NCI-H1048 (cell line): Measurements from ENCODE around the gene ACSL1.
"Not testable (repeated sequence)": the region's sequence is repeated elsewhere in the genome, so short reads cannot be mapped to it uniquely, and the experiment has no call there.

ENCODE experiments used
- DNase-seq: peaks from one replicate; lab custom pipeline; 2025; lab: John Stamatoyannopoulos, UW

Gene ACSL1

DNA sequence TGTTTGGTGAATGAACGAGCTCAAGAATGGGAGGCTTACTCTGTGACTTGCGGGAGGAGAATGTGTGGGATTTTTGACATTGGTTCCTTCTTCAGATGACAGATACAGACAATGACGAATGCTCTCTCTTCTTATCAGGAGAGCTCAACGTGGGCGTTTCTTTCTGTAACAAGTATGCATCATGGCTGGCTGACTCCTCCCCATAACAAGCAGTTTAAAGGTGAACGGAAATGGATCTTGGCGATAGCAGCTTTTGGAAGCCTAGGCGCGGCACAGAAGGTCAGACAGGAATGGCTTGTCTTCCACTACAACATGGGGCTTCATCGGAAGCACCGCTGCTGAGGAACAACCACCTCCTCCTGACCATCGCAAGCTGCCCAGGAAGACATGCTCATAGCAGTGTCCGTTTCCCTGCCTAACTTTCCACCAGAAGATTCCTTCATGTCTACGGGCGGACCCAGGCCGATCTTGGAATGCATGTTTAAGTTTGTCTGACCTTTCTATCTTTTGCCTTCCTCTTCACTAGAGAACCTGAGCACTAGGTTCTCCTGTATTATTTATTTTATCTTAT, 18.3 kb upstream of the ACSL1 start:
- no peak for DNase-seq

DNA sequence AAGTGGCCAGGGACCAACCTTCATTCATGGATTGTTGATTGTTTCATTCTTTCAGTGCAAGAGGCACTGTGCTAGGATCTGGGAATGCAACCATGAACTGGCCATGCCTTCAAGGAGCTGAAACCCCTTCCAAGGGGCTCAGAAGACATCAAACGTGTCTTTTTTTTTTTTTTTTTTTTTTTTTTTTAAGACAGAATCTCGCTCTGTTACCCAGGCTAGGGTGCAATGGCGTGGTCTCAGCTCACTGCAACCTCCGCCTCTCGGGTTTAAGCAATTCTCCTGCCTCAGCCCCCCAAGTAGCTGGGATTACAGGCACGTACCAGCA, 13.3 kb upstream of the ACSL1 start:
- DNase-seq = not testable (repeated sequence)

DNA sequence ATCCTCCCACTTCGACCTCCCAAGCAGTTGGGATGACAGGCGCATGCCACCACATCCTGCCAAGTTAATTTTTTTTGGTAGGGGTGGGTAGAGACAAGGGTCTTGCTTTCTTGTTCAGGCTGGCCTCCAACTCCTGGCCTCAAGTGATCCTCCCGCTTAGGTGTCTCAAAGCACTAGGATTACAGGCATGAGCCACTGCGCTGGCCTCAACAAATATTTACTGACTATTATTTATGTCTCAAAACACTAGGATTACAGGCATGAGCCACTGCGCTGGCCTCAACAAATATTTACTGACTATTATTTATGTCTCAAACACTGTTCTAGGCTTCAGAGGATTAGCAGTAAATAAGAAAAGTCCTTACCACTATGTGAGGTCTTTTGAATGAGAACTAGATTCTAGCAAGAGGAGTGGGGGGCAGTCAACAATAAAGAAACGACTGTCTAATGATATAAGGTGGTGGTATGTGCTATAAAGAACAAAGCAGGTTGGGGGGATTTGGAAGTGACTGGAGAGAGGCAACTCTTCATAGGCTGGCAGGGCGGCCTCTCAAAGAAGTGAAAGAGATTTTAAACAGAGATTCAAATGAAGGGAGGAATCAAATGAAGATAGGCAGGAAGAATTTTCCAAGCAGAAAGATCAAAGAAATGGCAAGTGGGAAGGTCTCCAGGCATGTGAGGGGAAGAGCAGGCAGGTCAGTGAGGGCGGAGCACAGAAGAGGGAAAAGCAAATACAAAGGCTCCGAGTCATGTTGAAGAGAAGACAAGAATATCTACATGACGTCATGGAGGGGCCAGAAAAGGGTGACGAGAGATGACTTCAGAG, 12.7 kb upstream of the ACSL1 start:
- no peak for DNase-seq

DNA sequence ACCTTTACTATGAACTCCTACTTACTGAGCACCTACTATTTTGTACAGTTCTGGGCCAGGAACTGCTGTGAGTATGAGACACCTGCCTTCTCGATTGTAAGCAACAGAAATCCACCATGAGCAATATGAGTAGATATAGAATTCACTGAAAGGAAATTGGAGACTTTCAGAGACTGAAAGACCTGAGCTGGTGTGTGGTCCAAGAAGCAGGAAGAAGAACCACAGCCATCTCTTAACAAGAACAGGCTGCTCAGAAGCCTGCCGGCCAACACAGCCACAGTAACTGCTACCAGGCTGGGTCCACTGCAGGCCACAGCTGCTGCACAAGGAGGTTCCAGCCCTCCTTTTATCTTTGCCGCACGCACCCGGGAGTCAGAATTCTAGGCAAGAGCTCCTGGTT, 10.8 kb upstream of the ACSL1 start:
- no peak for DNase-seq

DNA sequence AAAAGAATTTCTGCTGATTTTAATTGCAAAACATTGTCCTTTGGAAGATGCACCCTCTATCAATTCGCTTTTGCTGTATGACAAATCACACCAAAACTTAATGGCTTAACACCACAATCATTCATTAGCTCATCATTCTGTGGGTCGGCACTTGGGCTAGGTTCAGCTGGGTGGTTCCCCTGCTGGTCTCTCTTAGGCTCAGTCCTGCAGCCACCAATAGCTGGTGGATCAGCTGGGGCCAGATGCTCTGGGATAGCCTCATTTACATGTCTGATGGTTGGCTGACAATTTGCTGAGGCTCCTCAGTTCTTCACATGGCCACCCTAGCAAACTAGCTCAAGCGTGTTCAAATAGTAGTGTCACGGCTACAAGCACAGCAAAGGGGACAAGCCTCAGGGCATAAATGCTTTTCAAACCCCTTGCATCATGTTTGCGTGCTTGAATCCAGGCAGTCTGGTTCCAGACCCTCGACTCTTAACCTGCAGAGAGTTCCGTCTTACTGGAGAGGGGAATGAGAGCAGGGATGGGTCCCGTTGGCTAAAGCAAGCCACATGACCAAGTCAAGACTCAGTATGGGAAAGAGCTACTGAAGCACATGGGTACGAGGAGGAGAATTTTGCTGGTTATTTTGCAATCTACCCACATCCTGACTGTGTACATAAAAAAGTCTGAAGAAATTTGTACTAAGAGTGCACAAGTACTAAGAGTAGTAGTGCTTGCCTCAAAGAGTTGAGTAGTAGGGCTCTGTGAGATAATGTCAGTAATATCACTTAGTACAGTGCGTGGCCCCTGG, 7.5 kb upstream of the ACSL1 start:
- no peak for DNase-seq

DNA sequence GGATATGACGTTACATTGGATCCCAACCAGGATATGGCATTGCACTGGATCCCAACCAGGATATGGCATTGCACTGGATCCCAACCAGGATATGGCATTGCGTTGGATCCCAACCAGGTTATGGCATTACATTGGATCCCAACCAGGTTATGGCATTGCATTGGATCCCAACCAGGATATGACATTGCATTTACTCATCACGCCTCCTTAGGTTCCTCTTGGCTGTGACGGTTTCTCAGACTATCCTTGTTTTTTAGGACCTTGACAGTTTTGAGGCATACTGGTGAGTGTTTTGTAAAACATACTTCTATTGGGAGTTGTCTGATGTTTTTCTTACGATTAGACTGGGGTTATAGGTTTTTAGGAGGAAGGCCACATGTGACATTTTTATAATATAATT, 5.4 kb upstream of the ACSL1 start:
- DNase-seq = no peak

DNA sequence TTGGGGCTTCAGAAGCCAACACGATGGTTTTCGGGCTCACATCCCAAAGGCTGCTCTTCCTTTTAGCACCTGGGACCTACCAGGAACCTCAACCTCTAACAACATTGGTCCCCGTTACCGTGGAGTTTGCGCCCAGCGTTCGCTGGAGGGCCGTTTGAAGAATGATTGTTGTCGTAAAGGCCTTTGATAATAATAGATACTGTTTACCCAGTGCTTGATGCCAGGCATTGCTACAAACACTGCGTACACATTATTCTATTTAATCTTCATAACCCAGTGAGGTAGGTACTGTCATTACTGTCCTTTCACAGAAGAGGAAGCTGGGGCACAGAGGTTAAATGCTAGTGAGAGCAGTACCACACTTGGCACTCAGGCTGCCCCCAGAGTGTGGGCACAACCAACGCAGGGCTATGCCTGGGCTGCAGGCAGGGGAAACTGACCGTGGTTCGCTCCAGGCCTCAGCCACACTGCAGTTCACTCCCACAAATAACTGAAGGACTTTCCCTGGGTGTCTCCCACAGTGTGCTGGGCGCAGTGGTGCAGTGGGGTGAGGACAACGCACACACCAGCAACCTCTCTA, 1.0 kb upstream of the ACSL1 start:
- DNase-seq = no peak

DNA sequence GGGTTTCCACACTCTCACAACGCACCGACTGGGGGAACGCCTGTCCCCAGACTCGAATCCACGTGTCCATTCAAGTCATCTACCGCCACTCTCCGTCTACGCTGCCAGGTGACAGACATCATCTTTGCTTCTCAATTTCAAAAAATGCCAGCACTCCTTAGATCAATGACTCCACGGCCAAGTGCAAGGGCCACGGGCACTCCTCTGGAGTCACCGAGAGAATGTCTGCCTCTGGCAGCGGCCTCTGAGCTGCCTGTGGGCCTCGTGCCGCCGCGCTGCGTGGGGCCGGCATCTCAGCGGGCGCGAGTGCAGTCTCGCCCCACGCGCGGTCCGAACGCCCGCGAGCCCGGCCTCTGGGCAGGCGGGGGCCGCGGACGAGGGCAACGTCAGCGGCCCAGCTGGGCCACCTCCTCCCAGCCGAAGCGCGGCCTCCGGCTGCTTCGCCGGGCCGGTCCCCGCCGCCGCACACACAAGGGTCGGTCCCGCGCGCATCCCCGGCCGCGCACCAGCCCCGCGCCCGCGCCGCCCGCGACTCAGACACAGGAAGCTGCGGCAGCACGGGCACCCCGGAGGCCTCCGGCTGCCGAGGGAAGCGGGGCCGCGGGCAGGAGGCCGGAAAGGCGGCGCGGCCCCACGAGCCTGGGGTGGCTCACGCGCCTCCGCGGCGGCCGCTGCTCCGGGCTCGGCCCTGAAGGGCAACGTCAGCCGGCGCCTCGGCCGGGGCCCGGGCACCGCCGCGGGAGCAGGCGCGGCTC, 450 bp downstream of the ACSL1 start:
- no peak for DNase-seq

DNA sequence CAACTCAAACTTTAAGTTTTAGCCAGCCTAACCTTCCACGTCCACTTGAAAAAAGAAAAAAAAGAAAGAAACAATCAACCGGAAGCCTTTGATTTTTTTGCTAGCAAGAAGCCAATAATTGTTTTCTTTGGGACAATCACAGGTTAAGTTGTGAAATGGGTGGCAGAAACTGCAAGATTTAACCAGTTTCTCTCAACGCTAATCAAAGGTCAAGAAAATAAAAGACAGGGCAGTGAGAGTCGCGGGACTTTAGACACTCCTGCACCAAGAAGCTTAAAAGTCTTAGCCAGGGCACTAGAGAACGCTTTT, 1.0 kb downstream of the ACSL1 start:
- DNase-seq = no peak

DNA sequence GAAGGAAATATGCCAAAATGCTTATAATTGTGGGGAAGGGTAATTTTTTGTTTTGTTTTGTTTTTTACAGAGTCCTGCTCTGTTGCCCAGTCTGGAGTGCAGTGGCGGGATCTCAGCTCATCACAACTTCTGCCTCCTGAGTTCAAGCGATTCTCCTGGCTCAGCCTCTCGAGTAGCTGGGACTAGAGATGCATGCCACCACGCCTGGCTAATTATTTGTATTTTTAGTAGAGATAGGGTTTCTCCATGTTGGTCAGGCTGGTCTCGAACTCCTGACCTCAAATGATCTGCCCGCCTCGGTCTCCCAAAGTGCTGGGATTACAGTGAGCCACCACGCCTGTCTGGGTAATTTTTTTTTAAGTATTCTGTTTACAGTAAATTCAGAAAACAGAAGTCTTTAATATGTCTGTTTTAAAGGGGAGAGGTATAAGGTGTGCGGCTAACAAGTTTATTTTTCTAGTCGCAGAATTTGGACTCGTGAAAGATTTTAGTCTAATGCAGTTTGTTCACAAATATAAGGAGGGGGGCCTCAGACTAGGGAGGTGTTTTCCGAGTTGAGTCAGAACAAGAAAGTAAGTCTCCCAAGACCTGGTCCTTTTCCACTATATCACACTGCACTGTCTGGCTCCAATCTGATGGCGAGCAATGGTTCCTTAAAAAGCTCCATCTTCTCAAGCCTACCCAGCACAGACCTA, 1.5 kb downstream of the ACSL1 start:
- DNase-seq = no peak

DNA sequence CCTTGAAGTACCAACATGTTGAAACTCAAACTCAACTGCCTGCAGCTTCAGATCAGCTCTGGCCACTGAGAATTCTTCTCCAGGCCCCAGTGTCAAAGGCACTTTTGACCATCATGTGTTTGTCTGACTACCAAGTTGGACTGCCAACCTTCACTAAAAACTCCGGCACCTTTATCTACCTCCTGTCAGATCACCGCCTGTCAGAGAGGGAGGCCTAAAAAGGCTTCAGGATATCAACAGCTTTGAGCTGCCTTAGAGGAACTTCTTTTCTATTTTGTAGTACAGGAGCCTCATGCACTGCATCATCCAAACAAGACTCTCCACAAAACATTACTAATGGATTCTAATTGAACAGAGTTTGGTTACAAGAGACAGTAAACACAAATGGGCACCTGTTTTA, 2.8 kb downstream of the ACSL1 start:
- no peak for DNase-seq

DNA sequence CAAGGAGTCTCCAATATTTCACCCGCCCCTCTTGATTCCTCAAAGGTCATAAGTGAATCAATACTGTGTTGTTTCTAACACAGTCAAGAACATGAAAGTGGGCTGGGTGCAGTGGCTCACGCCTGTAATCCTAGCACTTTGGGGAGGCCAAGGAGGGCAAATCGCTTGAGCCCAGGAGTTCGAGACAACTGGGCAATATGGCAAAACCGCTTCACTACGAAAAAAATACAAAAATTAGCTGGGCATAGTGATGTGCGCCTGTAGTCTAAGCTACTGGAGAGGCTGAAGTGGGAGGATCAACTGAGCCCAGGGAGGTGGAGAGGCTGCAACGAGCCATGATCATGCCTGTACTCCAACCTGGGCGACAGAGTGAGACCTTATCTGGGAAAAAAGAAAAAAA, 3.4 kb downstream of the ACSL1 start:
- no peak for DNase-seq

DNA sequence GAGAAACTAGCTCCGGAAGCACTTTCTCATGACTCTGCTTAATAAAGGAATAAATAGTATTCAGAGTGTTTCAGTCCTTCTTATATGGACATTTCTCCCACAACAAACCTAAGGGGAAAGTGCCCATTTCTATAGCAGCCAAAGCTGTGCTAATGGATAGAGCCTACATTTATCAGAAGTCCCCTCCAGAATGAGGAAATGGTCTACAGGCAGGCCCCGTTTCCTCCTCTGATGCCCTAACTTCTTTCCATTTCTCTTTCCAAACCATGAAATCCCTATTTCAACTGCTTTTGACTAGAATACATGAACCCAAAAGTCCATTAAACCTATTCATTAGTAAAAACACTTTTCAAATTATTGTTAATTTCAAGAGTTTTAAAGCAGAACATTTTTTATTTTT, 4.5 kb downstream of the ACSL1 start:
- no peak for DNase-seq

DNA sequence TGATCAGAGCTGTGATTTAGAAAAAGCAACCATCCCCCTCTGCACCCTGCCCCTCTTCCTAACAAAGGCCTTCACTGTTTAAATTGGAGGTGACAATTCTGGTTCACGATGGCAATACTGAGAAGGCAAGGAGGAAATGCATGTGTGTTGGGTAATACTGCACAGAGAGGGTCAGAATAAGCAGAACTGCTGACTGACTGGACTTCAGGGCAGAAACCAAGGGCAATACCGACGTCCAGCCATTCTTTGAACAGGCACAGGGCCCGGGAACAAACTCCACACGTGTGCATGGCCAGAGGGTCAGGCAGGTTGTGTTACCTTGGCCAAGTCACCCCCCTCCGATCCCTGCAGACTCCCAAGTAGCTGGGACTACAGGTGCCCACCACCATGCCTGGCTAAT, 6.0 kb downstream of the ACSL1 start:
- DNase-seq = no peak

DNA sequence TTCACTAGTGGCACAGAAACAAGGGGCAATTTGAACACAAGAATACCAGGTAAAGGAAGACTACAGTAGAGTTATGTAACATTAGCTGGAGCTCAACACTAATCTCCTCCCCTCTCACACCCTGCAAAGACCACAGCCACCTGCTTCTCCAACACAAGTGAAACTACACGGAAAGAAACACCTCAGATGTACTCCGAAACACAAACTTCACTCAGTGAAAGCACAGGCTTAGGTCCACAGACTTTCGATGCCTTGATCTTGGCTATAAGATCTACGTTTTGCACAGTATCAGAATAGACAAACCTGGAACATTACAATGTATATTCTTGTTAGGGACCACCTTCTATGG, 7.6 kb downstream of the ACSL1 start:
- DNase-seq = no peak

DNA sequence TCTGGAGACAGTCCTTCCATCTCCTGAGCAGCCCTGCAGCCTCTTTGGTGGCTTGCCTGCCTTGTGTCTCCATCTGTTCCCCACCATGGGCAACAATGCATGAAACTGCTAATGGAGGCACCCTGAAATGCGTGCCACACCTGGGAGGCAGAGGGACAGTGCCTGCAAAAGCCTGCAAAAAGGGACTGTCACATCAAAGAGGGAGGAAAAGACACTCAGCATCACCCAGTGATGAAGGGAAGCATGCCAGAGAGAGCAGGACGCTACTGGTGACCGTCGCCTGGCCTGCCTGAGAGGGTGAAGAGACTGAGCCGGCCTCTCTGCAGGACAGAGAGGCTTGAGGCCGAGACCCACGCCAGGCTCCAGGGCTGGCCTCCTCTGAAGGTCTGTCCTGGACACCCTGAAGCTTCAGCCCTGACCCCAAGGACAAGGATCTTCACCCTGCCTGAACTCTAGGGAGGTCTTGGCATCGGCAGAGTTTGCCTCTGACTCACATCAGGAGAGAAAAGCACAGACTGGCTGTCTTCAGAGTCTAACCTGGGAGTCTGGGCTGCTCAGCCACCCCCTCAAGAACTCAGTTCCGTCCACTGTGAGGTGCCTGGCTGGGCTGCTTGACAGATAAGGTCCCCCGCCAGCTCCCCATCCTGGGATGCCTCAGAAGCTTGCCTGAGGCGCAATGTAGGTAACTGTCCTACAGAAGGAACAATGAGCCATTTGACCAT, 8.1 kb downstream of the ACSL1 start:
- DNase-seq = no peak

DNA sequence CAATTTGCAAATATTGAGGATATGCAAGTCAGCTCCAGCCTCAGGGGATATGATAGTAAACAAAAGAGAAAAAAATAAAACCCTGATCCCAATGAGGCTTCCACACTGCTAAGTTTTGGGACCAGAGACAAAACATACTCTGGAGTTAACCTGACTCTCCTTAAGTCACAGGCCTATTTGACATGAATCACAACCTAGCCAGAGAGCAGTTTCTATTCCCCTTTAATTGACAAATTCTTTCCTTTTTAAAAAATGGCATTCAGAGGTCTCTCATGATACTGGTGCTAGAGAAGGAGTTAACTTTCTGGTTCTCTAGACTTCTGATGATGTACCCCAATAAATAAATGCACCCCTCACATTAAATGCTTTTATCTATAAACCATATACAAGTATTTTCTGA, 8.8 kb downstream of the ACSL1 start:
- no peak for DNase-seq

DNA sequence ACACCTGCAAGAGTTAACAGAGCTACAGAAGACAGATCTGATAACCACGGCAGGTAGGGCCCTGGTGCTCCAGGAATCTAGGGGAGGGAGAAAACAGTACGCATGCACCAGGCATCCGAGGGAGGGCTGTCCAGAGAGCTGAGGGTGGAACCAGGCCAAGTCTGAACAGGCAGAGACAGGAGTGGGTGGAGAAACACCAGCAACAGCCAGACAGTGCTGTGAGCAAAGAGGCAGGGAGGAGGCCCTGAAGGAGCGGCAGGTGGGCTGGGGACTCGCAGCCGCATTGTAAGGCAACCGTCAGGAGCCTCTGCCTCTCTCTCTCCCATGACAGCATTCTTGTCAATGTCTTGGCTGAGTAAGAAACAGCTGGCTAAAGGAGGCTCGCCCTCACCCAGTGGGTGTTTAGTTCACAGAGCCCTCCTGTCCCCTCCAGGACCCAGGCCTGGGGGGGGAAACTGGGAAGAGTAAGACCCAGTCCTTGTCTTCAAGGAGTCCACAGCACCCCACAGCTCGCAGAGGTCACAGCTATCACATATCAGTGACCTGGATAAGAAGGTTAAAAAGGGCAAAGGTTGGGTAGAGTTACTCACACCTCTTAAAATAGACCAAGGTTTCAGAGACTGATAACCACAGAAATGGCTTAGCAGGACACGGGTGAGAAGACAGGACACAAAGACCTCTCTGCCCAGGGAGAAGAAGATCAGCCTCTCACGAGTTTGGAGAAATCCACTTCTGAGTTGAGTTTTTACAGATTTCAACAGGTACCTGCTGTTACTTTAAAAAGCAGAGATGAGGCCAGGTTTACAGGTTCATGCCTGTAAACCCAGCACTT, 10.5 kb downstream of the ACSL1 start:
- peak; percentile 42 for DNase-seq

DNA sequence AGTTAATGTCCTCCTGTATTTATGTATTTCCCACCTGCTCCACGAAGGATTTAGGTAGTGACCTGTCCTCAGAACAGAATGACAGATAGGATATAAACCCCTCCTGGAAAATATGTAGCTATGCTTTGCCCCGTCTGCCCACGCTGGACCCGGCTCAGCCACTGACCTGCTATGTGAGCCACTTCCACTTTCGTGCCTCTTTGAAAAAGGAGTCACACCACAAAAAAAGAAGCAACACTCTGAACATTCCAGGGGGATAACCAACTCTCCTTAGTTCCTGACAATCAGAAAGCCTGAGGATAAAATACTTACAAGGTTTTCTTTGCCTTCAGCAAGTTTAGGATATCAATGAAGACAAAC, 11.1 kb downstream of the ACSL1 start:
- DNase-seq = no peak

DNA sequence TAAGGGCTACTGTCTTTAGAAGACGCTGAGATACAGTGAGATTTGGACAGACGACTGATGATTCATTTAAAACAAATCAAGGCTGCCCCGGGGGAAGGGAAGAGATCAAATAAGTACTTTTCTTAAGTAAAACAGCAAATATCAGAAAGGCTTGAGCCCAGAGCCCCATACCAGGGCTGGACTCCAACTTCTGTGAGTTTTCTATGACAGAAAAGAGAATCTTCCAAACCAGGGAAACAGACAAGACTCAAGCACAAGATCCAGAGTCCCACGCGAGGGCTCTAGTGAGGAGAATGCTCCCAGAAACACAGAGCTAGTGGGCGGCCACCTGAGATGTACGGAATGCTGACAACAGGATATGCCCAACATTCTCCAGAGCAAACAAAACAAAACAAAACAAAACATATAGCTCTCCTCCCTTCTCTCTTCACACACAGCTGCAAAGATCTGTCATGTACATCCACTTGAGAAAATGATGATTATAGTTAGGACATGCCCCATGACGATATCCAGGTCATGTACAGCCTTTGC, 13.1 kb downstream of the ACSL1 start:
- no peak for DNase-seq
